ENCODE data around the gene SIPA1. TPM values are rescaled to one million over a fixed set of nuclear protein-coding genes. Genes with fewer than 3 reads are reported as not detected.

Gene SIPA1
- total RNA-seq, 1 experiment from 2014 or later = 105 TPM

DNA sequence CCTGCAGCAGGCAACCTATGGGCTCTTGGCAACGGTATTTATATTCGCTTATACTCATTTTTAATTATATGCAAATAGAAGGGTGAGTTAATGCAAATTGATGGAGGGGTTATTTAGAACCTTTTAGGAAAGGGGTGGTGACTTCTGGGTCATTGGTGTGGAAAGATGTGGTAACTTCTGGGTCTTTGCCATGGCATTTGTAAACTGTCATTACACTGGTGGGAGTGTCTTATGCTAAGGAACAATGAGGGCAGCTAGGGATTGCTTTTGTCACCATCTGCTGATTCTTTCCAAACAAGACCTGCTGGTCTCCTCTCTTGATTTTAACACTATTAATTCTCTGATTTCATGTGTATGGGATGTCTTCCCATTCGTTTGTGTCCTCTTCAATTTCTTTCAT is 62.5 kb downstream of the SIPA1 start:
- Histone ChIP-seq H3K9me3 (ENCODE audit: control insufficient read depth in 1 of 2, insufficient read depth in 1 of 2, low read depth in 1 of 2, low read length in 2 of 2) (no peaks in the 10 kb centered on the region), H3K9me2 (ENCODE audit: insufficient read depth) (no peaks in the 10 kb centered on the region), H3K4me3 (replicated peaks in 1 of 2; ENCODE audit: low read depth in 1 of 2, low read length in 2 of 2) (no peak overlapping the region), H4K20me1 (ENCODE audit: insufficient read depth) (no peaks in the 10 kb centered on the region), H3K4me2 (ENCODE audit: low read length) (no peak overlapping the region), H3K27me3 (ENCODE audit: insufficient read depth, low read length) (no peaks in the 10 kb centered on the region), H3K9ac (ENCODE audit: low read length) (no peak overlapping the region), H3K79me2 (ENCODE audit: insufficient read depth, low read length) (no peaks in the 10 kb centered on the region), H2AFZ (ENCODE audit: low read depth, low read length, poor library complexity, severe bottlenecking) (no peak overlapping the region), H3K27ac (ENCODE audit: low read depth, low read length) (no peak overlapping the region), H3K4me1 (ENCODE audit: control insufficient read depth in 1 of 2, insufficient read depth in 2 of 2, low read length in 2 of 2) (peaks cover 9 to 10% of the 10 kb centered on the region in 2 experiments; a peak in 3 of 4 replicates), H3K36me3 (ENCODE audit: control insufficient read depth in 1 of 2, insufficient read depth in 2 of 2, low read length in 2 of 2) (no peaks in the 10 kb centered on the region)
- BruUV-seq (replicated peaks) = no TSS peak
- DNase-seq (ENCODE audit: low read depth, low spot score) (no peak), ATAC-seq (no peak)
- intact Hi-C loops (cut with micrococcal nuclease) = no loop called here
- TF ChIP-seq, protein P1, sequence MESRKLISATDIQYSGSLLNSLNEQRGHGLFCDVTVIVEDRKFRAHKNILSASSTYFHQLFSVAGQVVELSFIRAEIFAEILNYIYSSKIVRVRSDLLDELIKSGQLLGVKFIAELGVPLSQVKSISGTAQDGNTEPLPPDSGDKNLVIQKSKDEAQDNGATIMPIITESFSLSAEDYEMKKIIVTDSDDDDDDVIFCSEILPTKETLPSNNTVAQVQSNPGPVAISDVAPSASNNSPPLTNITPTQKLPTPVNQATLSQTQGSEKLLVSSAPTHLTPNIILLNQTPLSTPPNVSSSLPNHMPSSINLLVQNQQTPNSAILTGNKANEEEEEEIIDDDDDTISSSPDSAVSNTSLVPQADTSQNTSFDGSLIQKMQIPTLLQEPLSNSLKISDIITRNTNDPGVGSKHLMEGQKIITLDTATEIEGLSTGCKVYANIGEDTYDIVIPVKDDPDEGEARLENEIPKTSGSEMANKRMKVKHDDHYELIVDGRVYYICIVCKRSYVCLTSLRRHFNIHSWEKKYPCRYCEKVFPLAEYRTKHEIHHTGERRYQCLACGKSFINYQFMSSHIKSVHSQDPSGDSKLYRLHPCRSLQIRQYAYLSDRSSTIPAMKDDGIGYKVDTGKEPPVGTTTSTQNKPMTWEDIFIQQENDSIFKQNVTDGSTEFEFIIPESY (IDR thresholded peaks at IDR 0.05; ENCODE audit: extremely low read depth, insufficient replicate concordance, low read length) = no peak
- TF ChIP-seq, protein P2, sequence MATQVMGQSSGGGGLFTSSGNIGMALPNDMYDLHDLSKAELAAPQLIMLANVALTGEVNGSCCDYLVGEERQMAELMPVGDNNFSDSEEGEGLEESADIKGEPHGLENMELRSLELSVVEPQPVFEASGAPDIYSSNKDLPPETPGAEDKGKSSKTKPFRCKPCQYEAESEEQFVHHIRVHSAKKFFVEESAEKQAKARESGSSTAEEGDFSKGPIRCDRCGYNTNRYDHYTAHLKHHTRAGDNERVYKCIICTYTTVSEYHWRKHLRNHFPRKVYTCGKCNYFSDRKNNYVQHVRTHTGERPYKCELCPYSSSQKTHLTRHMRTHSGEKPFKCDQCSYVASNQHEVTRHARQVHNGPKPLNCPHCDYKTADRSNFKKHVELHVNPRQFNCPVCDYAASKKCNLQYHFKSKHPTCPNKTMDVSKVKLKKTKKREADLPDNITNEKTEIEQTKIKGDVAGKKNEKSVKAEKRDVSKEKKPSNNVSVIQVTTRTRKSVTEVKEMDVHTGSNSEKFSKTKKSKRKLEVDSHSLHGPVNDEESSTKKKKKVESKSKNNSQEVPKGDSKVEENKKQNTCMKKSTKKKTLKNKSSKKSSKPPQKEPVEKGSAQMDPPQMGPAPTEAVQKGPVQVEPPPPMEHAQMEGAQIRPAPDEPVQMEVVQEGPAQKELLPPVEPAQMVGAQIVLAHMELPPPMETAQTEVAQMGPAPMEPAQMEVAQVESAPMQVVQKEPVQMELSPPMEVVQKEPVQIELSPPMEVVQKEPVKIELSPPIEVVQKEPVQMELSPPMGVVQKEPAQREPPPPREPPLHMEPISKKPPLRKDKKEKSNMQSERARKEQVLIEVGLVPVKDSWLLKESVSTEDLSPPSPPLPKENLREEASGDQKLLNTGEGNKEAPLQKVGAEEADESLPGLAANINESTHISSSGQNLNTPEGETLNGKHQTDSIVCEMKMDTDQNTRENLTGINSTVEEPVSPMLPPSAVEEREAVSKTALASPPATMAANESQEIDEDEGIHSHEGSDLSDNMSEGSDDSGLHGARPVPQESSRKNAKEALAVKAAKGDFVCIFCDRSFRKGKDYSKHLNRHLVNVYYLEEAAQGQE (IDR thresholded peaks at IDR 0.05; ENCODE audit: low read depth) = no peak
- TF ChIP-seq RAD21 (IDR thresholded peaks at IDR 0.05; ENCODE audit: low read depth) = no peak
- no peak for TF ChIP-seq CEBPB (IDR thresholded peaks at IDR 0.05; ENCODE audit: low read depth)
- no peak for TF ChIP-seq YY1 (IDR thresholded peaks at IDR 0.05; ENCODE audit: extremely low read depth, insufficient replicate concordance, low read depth, low read length)
- no peak for TF ChIP-seq JUND (IDR thresholded peaks at IDR 0.05)
- TF ChIP-seq FOSL1 (IDR thresholded peaks at IDR 0.05; ENCODE audit: low read depth) = no peak
- TF ChIP-seq EZH2phosphoT487 (IDR thresholded peaks at IDR 0.05; ENCODE audit: borderline replicate concordance) = no peak
- no peak for TF ChIP-seq TCF7L2 (IDR thresholded peaks at IDR 0.05; ENCODE audit: borderline replicate concordance, extremely low read depth, insufficient read depth, insufficient read length)
- TF ChIP-seq ATF3 (IDR thresholded peaks at IDR 0.05) = no peak
- TF ChIP-seq POLR2A (IDR thresholded peaks at IDR 0.05; ENCODE audit: borderline replicate concordance, extremely low read depth, insufficient read depth, insufficient read length) = no peak
- no peak for TF ChIP-seq CBX3 (IDR thresholded peaks at IDR 0.05; ENCODE audit: low read depth)
- no peak for TF ChIP-seq POLR2AphosphoS5 (IDR thresholded peaks at IDR 0.05; ENCODE audit: low read depth, low read length)
- TF ChIP-seq, protein P3, sequence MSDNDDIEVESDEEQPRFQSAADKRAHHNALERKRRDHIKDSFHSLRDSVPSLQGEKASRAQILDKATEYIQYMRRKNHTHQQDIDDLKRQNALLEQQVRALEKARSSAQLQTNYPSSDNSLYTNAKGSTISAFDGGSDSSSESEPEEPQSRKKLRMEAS (IDR thresholded peaks at IDR 0.05) = no peak
- no peak for TF ChIP-seq SRF (IDR thresholded peaks at IDR 0.05; ENCODE audit: low read depth)
- no peak for TF ChIP-seq SP1 (IDR thresholded peaks at IDR 0.05; ENCODE audit: low read depth)
- RAD21 ChIA-PET (ENCODE audit: low non-redundant PET in 1 of 2, low total read pairs in 2 of 2, uncharacterized antibody in 2 of 2, unreplicated experiment in 2 of 2) = no interaction called here
- POLR2A ChIA-PET = interaction anchor here (0.9 kb wide), 1 partner anchor 14 kb away, joined by 3 read pairs; no protein-coding TSS in a partner anchor
- CTCF ChIA-PET = no interaction called here

All from HCT116 (cell line).